ENCODE measurements around the gene DBH.

DBH gene

DNA sequence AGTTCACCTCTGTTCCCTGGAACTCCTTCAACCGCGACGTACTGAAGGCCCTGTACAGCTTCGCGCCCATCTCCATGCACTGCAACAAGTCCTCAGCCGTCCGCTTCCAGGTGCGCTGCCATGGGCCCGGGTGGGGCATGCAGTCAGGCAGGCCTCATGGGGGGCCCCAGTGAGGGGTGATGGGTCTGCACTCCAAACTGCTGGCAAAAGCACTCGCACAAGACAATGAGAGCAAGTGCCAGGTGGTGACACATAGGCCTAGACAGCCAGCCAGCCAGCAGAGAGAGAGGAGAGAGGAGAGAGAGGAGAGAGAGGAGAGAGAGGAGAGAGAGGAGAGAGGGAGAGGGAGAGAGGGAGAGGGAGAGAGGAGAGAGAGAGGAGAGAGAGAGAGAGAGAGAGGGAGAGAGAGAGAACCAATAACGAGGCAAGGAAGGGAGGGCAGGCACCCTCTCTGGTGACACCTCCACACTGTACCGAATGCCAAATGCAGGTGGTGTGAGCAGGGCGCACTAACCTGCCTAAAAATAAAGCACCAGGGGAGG is 21.0 kb downstream of the DBH start:
- H3K27me3 ChIP-seq (ENCODE audit: insufficient read depth, poor library complexity, severe bottlenecking) = peaks cover 24% of the 10 kb centered on the region
- no peak for TF ChIP-seq POLR2AphosphoS5 (IDR thresholded peaks at IDR 0.05; ENCODE audit: low read depth)
- TF ChIP-seq, protein P1, sequence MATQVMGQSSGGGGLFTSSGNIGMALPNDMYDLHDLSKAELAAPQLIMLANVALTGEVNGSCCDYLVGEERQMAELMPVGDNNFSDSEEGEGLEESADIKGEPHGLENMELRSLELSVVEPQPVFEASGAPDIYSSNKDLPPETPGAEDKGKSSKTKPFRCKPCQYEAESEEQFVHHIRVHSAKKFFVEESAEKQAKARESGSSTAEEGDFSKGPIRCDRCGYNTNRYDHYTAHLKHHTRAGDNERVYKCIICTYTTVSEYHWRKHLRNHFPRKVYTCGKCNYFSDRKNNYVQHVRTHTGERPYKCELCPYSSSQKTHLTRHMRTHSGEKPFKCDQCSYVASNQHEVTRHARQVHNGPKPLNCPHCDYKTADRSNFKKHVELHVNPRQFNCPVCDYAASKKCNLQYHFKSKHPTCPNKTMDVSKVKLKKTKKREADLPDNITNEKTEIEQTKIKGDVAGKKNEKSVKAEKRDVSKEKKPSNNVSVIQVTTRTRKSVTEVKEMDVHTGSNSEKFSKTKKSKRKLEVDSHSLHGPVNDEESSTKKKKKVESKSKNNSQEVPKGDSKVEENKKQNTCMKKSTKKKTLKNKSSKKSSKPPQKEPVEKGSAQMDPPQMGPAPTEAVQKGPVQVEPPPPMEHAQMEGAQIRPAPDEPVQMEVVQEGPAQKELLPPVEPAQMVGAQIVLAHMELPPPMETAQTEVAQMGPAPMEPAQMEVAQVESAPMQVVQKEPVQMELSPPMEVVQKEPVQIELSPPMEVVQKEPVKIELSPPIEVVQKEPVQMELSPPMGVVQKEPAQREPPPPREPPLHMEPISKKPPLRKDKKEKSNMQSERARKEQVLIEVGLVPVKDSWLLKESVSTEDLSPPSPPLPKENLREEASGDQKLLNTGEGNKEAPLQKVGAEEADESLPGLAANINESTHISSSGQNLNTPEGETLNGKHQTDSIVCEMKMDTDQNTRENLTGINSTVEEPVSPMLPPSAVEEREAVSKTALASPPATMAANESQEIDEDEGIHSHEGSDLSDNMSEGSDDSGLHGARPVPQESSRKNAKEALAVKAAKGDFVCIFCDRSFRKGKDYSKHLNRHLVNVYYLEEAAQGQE (IDR thresholded peaks at IDR 0.05; ENCODE audit: insufficient replicate concordance, low read depth) = no peak
- TF ChIP-seq GABPA (IDR thresholded peaks at IDR 0.05; ENCODE audit: low read depth) = no peak
- no peak for TF ChIP-seq SPI1 (IDR thresholded peaks at IDR 0.05; ENCODE audit: borderline replicate concordance, low read depth)
- TF ChIP-seq, protein P2, sequence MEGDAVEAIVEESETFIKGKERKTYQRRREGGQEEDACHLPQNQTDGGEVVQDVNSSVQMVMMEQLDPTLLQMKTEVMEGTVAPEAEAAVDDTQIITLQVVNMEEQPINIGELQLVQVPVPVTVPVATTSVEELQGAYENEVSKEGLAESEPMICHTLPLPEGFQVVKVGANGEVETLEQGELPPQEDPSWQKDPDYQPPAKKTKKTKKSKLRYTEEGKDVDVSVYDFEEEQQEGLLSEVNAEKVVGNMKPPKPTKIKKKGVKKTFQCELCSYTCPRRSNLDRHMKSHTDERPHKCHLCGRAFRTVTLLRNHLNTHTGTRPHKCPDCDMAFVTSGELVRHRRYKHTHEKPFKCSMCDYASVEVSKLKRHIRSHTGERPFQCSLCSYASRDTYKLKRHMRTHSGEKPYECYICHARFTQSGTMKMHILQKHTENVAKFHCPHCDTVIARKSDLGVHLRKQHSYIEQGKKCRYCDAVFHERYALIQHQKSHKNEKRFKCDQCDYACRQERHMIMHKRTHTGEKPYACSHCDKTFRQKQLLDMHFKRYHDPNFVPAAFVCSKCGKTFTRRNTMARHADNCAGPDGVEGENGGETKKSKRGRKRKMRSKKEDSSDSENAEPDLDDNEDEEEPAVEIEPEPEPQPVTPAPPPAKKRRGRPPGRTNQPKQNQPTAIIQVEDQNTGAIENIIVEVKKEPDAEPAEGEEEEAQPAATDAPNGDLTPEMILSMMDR (IDR thresholded peaks at IDR 0.05; ENCODE audit: insufficient read depth, low read length) = no peak
- H3K27ac ChIP-seq (replicated peaks) = no peak overlapping the region
- no peak for DNase-seq (ENCODE audit: low read depth in 1 of 2, low spot score in 1 of 2)
- H3K4me3 ChIP-seq (replicated peaks; ENCODE audit: insufficient read depth, low read length) = no peak overlapping the region

DNA sequence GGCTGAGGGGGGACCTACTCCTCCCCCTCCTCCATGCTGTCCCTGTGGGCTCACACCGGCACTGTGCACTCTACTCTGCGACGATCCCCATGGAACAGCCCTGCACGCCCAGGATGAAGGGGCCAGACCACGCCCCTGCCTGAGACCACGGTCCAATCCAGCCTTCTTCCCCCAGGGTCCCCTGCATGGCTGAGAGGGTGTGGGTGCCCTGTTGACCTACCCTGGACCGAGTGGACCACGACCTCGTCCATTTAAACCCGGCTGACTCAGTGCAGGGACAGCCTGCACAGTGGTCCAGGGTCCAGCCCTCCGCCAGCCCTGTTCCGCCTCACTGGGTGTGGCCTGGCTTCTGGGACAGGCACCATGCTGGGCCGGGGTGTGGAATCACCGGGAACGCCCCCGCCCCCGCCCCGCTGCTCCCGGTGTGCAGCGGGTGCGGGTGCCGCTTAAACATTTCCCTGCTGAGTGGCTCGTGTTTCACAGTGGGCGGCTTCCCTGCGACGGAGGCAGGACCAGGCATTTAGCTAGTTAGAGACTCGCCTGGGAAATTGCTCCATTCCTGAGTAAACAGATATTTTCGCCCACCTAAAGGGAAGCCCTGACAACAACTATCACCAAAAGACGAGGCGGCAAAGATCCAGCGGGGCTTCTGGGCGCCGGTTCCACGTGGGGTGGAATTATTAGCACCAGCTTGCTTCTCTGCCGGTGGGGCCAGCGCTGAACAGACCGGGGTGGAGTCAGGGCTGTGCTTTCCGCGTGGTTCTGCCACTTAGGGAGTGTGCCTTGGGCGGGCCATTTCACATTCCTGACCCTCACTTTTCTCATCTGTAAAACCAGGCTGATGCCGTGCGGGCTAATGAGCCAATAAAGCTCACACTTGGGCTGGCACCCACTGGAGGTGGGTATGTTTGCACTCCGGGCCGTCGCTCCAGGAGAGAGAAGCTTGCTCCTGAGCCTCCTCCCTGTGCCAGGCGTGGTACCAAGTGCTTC is 22.6 kb downstream of the DBH start:
- TF ChIP-seq POLR2AphosphoS5 (IDR thresholded peaks at IDR 0.05; ENCODE audit: low read depth) = no peak
- no peak for TF ChIP-seq SPI1 (IDR thresholded peaks at IDR 0.05; ENCODE audit: borderline replicate concordance, low read depth)
- TF ChIP-seq, protein P1 (IDR thresholded peaks at IDR 0.05; ENCODE audit: insufficient replicate concordance, low read depth) = no peak
- TF ChIP-seq, protein P2 (IDR thresholded peaks at IDR 0.05; ENCODE audit: insufficient read depth, low read length) = no peak
- Histone ChIP-seq H3K4me3 (replicated peaks; ENCODE audit: insufficient read depth, low read length) (no peak overlapping the region), H3K27me3 (ENCODE audit: insufficient read depth, poor library complexity, severe bottlenecking) (peaks cover 24% of the 10 kb centered on the region), H3K27ac (replicated peaks) (no peak overlapping the region)
- DNase-seq (ENCODE audit: low read depth in 1 of 2, low spot score in 1 of 2) = no peak

DNA sequence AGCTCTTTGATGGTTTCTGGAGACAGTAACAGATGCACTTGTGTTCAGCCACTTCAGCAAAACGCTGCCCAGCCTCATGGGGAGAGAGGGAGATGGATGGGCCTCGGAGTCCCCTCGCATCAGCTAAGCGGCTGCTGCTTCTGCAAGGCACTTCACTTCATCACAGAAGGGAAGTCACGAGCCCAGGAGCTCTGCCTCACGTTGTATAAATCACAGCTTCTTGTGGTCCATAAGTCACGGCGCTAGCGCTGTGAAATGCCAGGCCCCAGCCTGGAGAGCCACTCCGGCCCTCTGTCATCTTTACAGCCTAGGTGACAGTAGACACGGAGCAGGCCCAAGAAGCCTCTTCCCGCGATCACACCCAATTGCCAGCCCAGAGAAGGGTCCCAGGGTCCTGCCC is 23.4 kb downstream of the DBH start:
- no peak for DNase-seq (ENCODE audit: low read depth in 1 of 2, low spot score in 1 of 2)
- H3K27me3 ChIP-seq (ENCODE audit: insufficient read depth, poor library complexity, severe bottlenecking) = peaks cover 24% of the 10 kb centered on the region
- TF ChIP-seq POLR2AphosphoS5 (IDR thresholded peaks at IDR 0.05; ENCODE audit: low read depth) = no peak
- TF ChIP-seq, protein P1 (IDR thresholded peaks at IDR 0.05; ENCODE audit: insufficient replicate concordance, low read depth) = no peak
- TF ChIP-seq, protein P2 (IDR thresholded peaks at IDR 0.05; ENCODE audit: insufficient read depth, low read length) = no peak
- TF ChIP-seq SPI1 (IDR thresholded peaks at IDR 0.05; ENCODE audit: borderline replicate concordance, low read depth) = no peak
- no peak for TF ChIP-seq GABPA (IDR thresholded peaks at IDR 0.05; ENCODE audit: low read depth)
- no peak overlapping the region for H3K4me3 ChIP-seq (replicated peaks; ENCODE audit: insufficient read depth, low read length)
- H3K27ac ChIP-seq (replicated peaks) = no peak overlapping the region
